Activated CD4-positive, alpha-beta T cell treated with anti-CD3 and anti-CD28 coated beads, Interleukin-2, amount 10 ng/mL, durations not matched to agents 24 days and 14 days (primary cell): Measurements from ENCODE around the gene FGF5. TPM values are rescaled to one million over a fixed set of nuclear protein-coding genes. Genes with fewer than 3 reads are reported as not detected.
A peak's percentile ranks its signal among the peaks of the same experiment; 100 is the strongest.
"Not testable (repeated sequence)": the region's sequence is repeated elsewhere in the genome, so short reads cannot be mapped to it uniquely, and the experiment has no call there.

Source experiments
- DNase-seq: peaks from one replicate; pipeline ENCODE4 v3.0.0; 2022
- H3K27ac Mint-ChIP-seq: one replicate; pipeline ENCODE4 v1.8.0; 2022; ENCODE audit warnings: mild to moderate bottlenecking, mixed read lengths
- H3K27me3 Mint-ChIP-seq: one replicate; pipeline ENCODE4 v1.8.0; 2022; ENCODE audit warnings: mixed read lengths
- H3K36me3 Mint-ChIP-seq: one replicate; pipeline ENCODE4 v1.8.0; 2022; ENCODE audit warnings: low read depth, mild to moderate bottlenecking, mixed read lengths
- H3K4me1 Mint-ChIP-seq: one replicate; pipeline ENCODE4 v1.8.0; 2021; ENCODE audit warnings: mixed read lengths
- H3K4me3 Mint-ChIP-seq: one replicate; pipeline ENCODE4 v1.8.0; 2022; ENCODE audit warnings: mild to moderate bottlenecking, moderate library complexity, mixed read lengths
- H3K9me3 Mint-ChIP-seq: one replicate; pipeline ENCODE4 v1.8.0; 2021; ENCODE audit warnings: mixed read lengths
- intact Hi-C: fragments of 100-400 bp; cut with micrococcal nuclease; formaldehyde crosslinking; loops from one replicate; pipeline ENCODE4 v1.15.1; 2023
- total RNA-seq: library from RNA; stranded (reverse); gene quantifications from 2 replicates; pipeline ENCODE4 v1.2.3, GENCODE V29; 2022

FGF5 gene
- total RNA-seq, 1 donor from 2014 or later = not detected

GRCh38 chr4:80263541-80264351, 2.7 kb upstream of the FGF5 start:
- no peak overlapping the region for H3K4me3 Mint-ChIP-seq
- peaks cover 12% of the 10 kb centered on the region for H3K4me1 Mint-ChIP-seq
- intact Hi-C loops = no loop called here
- peaks cover 78% of the 10 kb centered on the region for H3K27me3 Mint-ChIP-seq
- no peak overlapping the region for H3K27ac Mint-ChIP-seq
- no peaks in the 10 kb centered on the region for H3K36me3 Mint-ChIP-seq
- DNase-seq = no peak
- no peaks in the 10 kb centered on the region for H3K9me3 Mint-ChIP-seq

GRCh38 chr4:80264352-80264647, 2.2 kb upstream of the FGF5 start:
- DNase-seq = no peak
- intact Hi-C loops = no loop called here
- H3K4me3 Mint-ChIP-seq = no peak overlapping the region

DNA sequence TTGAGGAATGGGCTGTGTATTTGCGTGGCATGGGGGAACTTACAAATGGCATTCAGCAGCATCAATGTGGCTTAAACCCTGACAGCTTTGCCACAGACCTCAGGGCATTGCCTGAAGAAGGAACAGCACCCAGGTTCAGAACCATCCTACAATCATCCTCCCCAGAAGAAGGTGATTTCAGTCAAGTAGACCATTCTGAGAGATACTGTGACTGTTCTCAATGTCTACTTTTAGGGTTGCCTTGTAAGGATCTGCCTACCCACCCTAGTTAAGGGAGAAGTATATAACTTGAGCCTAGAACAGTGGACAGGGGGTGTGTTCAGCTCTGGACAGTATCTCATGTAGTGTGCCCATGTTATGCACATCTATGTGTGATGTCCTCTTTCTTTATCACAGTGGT, 1.6 kb upstream of the FGF5 start:
- H3K4me1 Mint-ChIP-seq = peaks cover 12% of the 10 kb centered on the region
- no peak overlapping the region for H3K27ac Mint-ChIP-seq
- intact Hi-C loops = loop anchor here (5.0 kb wide), 1 partner anchor 63 kb away; no protein-coding TSS in a partner anchor
- no peaks in the 10 kb centered on the region for H3K36me3 Mint-ChIP-seq
- no peak overlapping the region for H3K4me3 Mint-ChIP-seq
- H3K27me3 Mint-ChIP-seq = peaks cover 79% of the 10 kb centered on the region
- DNase-seq = no peak
- no peaks in the 10 kb centered on the region for H3K9me3 Mint-ChIP-seq

More at GRCh38 chr4:80264352-80264647, 2.2 kb upstream of the FGF5 start:
- Mint-ChIP-seq H3K4me1 (peaks cover 12% of the 10 kb centered on the region), H3K9me3 (no peaks in the 10 kb centered on the region), H3K27ac (no peak overlapping the region), H3K27me3 (peaks cover 78% of the 10 kb centered on the region), H3K36me3 (no peaks in the 10 kb centered on the region)

DNA sequence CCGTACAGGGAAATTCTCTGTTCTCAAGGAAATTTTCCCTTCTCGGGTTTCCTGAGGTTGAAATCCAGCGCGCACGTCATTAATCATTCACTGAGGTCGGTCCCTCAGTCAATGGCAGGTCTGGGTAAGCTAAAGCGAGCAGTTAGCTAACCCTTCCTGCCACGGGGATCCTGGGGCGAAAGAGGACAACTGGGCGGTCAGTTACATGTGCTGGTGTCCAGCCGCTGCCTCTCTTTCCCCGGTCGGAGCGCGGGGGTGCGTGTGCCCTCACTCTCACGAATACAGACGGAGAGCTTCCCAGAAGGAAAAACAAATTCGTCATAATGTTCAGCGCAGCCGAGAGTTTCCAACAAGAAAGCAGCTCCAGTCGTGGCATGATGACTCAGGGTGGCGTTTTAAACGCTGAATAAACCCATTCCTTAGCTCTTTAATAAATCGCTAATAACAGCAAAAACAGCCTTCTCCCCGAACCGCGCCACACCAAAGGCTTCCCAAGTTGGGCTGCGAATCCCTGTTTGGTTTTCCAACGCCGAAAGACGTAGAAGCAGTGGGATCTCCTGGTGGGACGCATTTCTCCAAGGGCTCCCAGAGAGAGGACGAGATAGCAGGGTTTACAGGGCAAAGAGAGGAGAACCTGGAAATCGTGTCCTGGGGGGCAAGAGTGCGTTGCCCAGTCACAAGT, 752 bp upstream of the FGF5 start:
- H3K27ac Mint-ChIP-seq = no peak overlapping the region
- peaks cover 84% of the 10 kb centered on the region for H3K27me3 Mint-ChIP-seq
- intact Hi-C loops = loop anchor here (5.0 kb wide), 1 partner anchor 63 kb away; no protein-coding TSS in a partner anchor
- no peak for DNase-seq
- H3K4me3 Mint-ChIP-seq = peak overlapping the region; percentile 59
- H3K4me1 Mint-ChIP-seq = peaks cover 12% of the 10 kb centered on the region
- no peaks in the 10 kb centered on the region for H3K36me3 Mint-ChIP-seq
- H3K9me3 Mint-ChIP-seq = no peaks in the 10 kb centered on the region

GRCh38 chr4:80266902-80267380, 477 bp downstream of the FGF5 start:
- Mint-ChIP-seq H3K4me3 (peak overlapping the region; percentile 73), H3K4me1 (peaks cover 12% of the 10 kb centered on the region), H3K9me3 (no peaks in the 10 kb centered on the region), H3K36me3 (no peaks in the 10 kb centered on the region), H3K27me3 (peaks cover 88% of the 10 kb centered on the region), H3K27ac (no peak overlapping the region)
- intact Hi-C loops = loop anchor here (5.0 kb wide), 1 partner anchor 65 kb away; no protein-coding TSS in a partner anchor
- DNase-seq = no peak

- Mint-ChIP-seq H3K27ac (no peak overlapping the region), H3K4me3 (no peak overlapping the region), H3K4me1 (peaks cover 12% of the 10 kb centered on the region), H3K27me3 (peaks cover 82% of the 10 kb centered on the region), H3K36me3 (no peaks in the 10 kb centered on the region), H3K9me3 (no peaks in the 10 kb centered on the region)
- DNase-seq = no peak
- intact Hi-C loops = loop anchor here (5.0 kb wide), 1 partner anchor 66 kb away; no protein-coding TSS in a partner anchor
These were observed 1.8 kb downstream of the FGF5 start for GRCh38 chr4:80268081-80268823.

DNA sequence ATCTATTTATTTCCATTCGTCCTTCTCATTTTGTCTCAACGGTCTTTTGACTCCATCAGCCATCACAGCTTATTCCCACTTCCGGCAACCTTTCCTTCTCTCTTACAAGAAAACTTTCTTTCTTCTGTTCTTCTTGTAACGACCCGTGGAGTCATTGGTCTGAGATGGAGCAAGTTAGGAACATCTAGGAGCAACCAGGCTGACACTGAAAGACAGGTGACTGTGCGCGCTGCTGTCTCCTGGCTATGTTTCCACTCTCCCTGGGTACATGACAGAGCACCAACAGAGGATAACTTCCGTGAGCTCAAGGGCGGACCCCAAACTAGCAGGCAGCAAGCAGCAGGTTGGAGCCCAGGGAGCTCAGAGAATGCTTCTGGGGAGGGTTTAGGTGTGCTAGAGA, 2.5 kb downstream of the FGF5 start:
- Mint-ChIP-seq H3K4me3 (no peak overlapping the region), H3K36me3 (no peaks in the 10 kb centered on the region), H3K27me3 (peaks cover 78% of the 10 kb centered on the region), H3K4me1 (peaks cover 12% of the 10 kb centered on the region), H3K9me3 (no peaks in the 10 kb centered on the region), H3K27ac (no peak overlapping the region)
- intact Hi-C loops = loop anchor here (5.0 kb wide), 1 partner anchor 67 kb away; no protein-coding TSS in a partner anchor
- DNase-seq = no peak

- H3K4me3 Mint-ChIP-seq = no peak overlapping the region
- H3K9me3 Mint-ChIP-seq = no peaks in the 10 kb centered on the region
- H3K27ac Mint-ChIP-seq = no peak overlapping the region
- H3K27me3 Mint-ChIP-seq = peaks cover 65% of the 10 kb centered on the region
- intact Hi-C loops = no loop called here
- DNase-seq = no peak
- no peaks in the 10 kb centered on the region for H3K36me3 Mint-ChIP-seq
- H3K4me1 Mint-ChIP-seq = peaks cover 12% of the 10 kb centered on the region
These were observed 3.9 kb downstream of the FGF5 start for GRCh38 chr4:80270321-80270720.

DNA sequence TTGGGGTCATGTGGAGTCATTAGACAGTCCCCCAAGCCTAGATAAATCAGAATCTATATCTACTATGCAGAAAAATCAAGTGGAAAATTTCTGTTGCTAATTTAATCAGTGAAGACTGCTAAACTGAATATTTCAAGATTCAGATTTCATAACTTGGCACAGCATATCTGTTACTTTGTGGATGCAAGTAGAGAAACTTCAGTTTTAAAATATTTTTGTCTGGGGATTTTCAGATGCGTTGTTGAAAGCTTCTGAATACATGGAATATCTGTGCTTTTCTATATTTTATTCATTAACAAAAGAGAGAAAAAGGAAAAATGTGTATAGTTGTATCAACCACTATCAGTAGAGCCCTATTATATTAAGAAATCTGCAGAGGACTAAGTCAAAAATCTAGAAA, 4.4 kb downstream of the FGF5 start:
- DNase-seq = no peak
- Mint-ChIP-seq H3K9me3 (no peaks in the 10 kb centered on the region), H3K36me3 (no peaks in the 10 kb centered on the region), H3K4me3 (no peak overlapping the region), H3K27ac (no peak overlapping the region), H3K4me1 (peaks cover 8% of the 10 kb centered on the region), H3K27me3 (peaks cover 59% of the 10 kb centered on the region)
- intact Hi-C loops = no loop called here

- DNase-seq = no peak
- H3K27me3 Mint-ChIP-seq = peaks cover 52% of the 10 kb centered on the region
- H3K27ac Mint-ChIP-seq = no peak overlapping the region
- peaks cover 2% of the 10 kb centered on the region for H3K4me1 Mint-ChIP-seq
- intact Hi-C loops = no loop called here
- no peak overlapping the region for H3K4me3 Mint-ChIP-seq
- H3K9me3 Mint-ChIP-seq = no peaks in the 10 kb centered on the region
- H3K36me3 Mint-ChIP-seq = no peaks in the 10 kb centered on the region
These were observed 5.3 kb downstream of the FGF5 start for GRCh38 chr4:80271801-80272200.

DNA sequence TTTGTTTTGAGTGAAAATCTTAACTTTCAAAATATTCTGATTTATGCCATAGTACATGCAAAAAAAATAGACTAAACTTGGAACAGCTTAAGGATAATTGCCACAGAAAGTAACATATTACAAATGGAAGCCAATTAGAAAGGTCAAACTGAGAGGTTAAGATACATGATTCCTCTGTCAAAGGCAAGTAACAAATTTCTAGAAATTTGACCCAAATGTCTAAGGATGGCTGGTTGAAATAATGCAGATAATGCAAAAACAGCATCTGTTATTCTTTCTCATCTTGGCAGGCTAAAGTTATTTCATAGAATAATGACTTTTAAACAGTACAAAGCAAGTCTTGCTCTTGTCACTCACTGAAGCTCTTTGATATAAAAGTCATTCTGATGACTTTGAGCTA, 10.5 kb downstream of the FGF5 start:
- H3K27me3 Mint-ChIP-seq = peaks cover 24% of the 10 kb centered on the region
- no peaks in the 10 kb centered on the region for H3K36me3 Mint-ChIP-seq
- no peak overlapping the region for H3K4me3 Mint-ChIP-seq
- no peak overlapping the region for H3K27ac Mint-ChIP-seq
- H3K9me3 Mint-ChIP-seq = no peaks in the 10 kb centered on the region
- no peaks in the 10 kb centered on the region for H3K4me1 Mint-ChIP-seq
- intact Hi-C loops = no loop called here
- no peak for DNase-seq

- peaks cover 20% of the 10 kb centered on the region for H3K27me3 Mint-ChIP-seq
- intact Hi-C loops = no loop called here
- H3K36me3 Mint-ChIP-seq = no peaks in the 10 kb centered on the region
- H3K4me1 Mint-ChIP-seq = no peaks in the 10 kb centered on the region
- no peaks in the 10 kb centered on the region for H3K9me3 Mint-ChIP-seq
- H3K4me3 Mint-ChIP-seq = no peak overlapping the region
- H3K27ac Mint-ChIP-seq = no peak overlapping the region
- DNase-seq = no peak
These were observed 13.3 kb downstream of the FGF5 start for GRCh38 chr4:80279751-80280150.

- H3K27me3 Mint-ChIP-seq = peaks cover 14% of the 10 kb centered on the region
- H3K27ac Mint-ChIP-seq = no peak overlapping the region
- no peaks in the 10 kb centered on the region for H3K9me3 Mint-ChIP-seq
These were observed 20.0 kb downstream of the FGF5 start for GRCh38 chr4:80286451-80286850.

GRCh38 chr4:80290665-80291064, 24.2 kb downstream of the FGF5 start:
- H3K27ac Mint-ChIP-seq, intact Hi-C loops, H3K9me3 Mint-ChIP-seq, H3K4me3 Mint-ChIP-seq, H3K36me3 Mint-ChIP-seq, DNase-seq, H3K4me1 Mint-ChIP-seq, H3K27me3 Mint-ChIP-seq: not testable (repeated sequence)

More at GRCh38 chr4:80286451-80286850, 20.0 kb downstream of the FGF5 start:
- DNase-seq = no peak
- no peak overlapping the region for H3K4me3 Mint-ChIP-seq
- no peaks in the 10 kb centered on the region for H3K4me1 Mint-ChIP-seq
- no peaks in the 10 kb centered on the region for H3K36me3 Mint-ChIP-seq
- intact Hi-C loops = no loop called here
